ENCODE data around the gene DSCAML1.

DNA sequence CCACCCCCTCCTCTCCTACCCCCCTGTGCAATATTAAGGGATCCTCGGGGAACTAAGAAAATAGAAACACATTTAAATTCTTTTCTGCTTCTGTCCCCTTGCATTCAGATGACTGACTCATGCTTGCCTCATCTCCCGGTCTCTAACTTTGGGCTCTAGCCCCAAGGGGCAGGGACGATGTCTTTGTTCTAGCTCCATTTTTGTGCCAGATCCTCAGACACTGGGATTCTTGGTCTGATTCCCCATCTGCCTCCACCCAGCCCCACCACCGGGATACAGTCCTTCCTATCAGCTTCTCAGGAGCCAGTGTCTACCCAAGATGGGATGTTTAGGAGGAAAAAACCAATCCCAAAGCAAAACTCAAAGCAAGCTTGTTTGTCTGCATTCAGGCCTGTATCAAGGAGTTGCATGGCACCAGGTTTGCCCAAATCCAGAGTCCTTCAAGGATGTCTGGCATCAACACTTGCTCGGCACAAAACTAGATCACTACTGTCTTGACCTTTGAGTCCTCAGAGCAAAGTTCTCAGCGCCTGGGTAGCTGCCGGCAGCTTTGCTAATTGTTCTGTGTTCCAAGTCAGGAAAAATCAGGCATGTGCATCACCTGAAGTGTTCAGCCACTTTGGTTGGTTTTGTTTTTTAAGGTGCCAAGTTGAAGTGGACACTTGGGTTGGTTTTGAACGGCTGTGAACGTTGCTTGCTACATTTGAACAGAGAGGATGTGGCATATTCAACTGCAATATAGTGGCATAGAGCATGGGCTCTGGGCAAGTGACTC is 212.8 kb downstream of the DSCAML1 start:
- TF ChIP-seq, protein P1, sequence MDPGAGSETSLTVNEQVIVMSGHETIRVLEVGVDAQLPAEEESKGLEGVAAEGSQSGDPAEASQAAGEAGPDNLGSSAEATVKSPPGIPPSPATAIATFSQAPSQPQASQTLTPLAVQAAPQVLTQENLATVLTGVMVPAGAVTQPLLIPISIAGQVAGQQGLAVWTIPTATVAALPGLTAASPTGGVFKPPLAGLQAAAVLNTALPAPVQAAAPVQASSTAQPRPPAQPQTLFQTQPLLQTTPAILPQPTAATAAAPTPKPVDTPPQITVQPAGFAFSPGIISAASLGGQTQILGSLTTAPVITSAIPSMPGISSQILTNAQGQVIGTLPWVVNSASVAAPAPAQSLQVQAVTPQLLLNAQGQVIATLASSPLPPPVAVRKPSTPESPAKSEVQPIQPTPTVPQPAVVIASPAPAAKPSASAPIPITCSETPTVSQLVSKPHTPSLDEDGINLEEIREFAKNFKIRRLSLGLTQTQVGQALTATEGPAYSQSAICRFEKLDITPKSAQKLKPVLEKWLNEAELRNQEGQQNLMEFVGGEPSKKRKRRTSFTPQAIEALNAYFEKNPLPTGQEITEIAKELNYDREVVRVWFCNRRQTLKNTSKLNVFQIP (CRISPR knock-in tag; IDR thresholded peaks at IDR 0.05; ENCODE audit: borderline replicate concordance, low read depth) = no peak
- no peak for TF ChIP-seq ARNTL (CRISPR knock-in tag; IDR thresholded peaks at IDR 0.05; ENCODE audit: borderline replicate concordance, low read depth)
- TF ChIP-seq, protein P2, sequence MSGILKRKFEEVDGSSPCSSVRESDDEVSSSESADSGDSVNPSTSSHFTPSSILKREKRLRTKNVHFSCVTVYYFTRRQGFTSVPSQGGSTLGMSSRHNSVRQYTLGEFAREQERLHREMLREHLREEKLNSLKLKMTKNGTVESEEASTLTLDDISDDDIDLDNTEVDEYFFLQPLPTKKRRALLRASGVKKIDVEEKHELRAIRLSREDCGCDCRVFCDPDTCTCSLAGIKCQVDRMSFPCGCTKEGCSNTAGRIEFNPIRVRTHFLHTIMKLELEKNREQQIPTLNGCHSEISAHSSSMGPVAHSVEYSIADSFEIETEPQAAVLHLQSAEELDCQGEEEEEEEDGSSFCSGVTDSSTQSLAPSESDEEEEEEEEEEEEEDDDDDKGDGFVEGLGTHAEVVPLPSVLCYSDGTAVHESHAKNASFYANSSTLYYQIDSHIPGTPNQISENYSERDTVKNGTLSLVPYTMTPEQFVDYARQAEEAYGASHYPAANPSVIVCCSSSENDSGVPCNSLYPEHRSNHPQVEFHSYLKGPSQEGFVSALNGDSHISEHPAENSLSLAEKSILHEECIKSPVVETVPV (CRISPR knock-in tag; IDR thresholded peaks at IDR 0.05) = no peak
- TF ChIP-seq TCF4 (CRISPR knock-in tag; IDR thresholded peaks at IDR 0.05; ENCODE audit: borderline replicate concordance) = no peak
- no peak for TF ChIP-seq TOX (CRISPR knock-in tag; IDR thresholded peaks at IDR 0.05; ENCODE audit: borderline replicate concordance)
- no peak for TF ChIP-seq ZFP30 (CRISPR knock-in tag; IDR thresholded peaks at IDR 0.05)
- no peak for TF ChIP-seq GLIS3 (CRISPR knock-in tag; IDR thresholded peaks at IDR 0.05)
- no peak for TF ChIP-seq ZNF8 (CRISPR knock-in tag; IDR thresholded peaks at IDR 0.05)
- TF ChIP-seq, protein P3, sequence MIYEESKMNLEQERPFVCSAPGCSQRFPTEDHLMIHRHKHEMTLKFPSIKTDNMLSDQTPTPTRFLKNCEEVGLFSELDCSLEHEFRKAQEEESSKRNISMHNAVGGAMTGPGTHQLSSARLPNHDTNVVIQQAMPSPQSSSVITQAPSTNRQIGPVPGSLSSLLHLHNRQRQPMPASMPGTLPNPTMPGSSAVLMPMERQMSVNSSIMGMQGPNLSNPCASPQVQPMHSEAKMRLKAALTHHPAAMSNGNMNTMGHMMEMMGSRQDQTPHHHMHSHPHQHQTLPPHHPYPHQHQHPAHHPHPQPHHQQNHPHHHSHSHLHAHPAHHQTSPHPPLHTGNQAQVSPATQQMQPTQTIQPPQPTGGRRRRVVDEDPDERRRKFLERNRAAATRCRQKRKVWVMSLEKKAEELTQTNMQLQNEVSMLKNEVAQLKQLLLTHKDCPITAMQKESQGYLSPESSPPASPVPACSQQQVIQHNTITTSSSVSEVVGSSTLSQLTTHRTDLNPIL (CRISPR knock-in tag; IDR thresholded peaks at IDR 0.05; ENCODE audit: low read depth) = no peak

Measured in SK-N-SH treated with all-trans-retinoic acid at 6 μM for 48 hours (cell line).